ENCODE data around the gene PRRT1.
A peak's percentile ranks its signal among the peaks of the same experiment; 100 is the strongest.
"Not testable (repeated sequence)": the region's sequence is repeated elsewhere in the genome, so short reads cannot be mapped to it uniquely, and the experiment has no call there.

PRRT1 gene

GRCh38 chr6:32149092-32149755, 2.5 kb downstream of the PRRT1 start:
- no peak for DNase-seq

- peak; percentile 78 for DNase-seq
These were observed 3.2 kb downstream of the PRRT1 start for GRCh38 chr6:32148289-32149091.

- no peak for DNase-seq
These were observed 4.2 kb downstream of the PRRT1 start for GRCh38 chr6:32147401-32148132.

- no peak for DNase-seq
These were observed 5.1 kb downstream of the PRRT1 start for GRCh38 chr6:32146687-32147086.

GRCh38 chr6:32146287-32146686, 5.5 kb downstream of the PRRT1 start:
- no peak for DNase-seq

- not testable (repeated sequence) for DNase-seq
These were observed 7.5 kb downstream of the PRRT1 start for GRCh38 chr6:32144238-32144637.

GRCh38 chr6:32140420-32141046, 11.2 kb downstream of the PRRT1 start:
- DNase-seq: no peak

- DNase-seq: no peak
These were observed 12.1 kb downstream of the PRRT1 start for GRCh38 chr6:32139590-32139989.

- no peak for DNase-seq
These were observed 14.3 kb downstream of the PRRT1 start for GRCh38 chr6:32137454-32137853.

GRCh38 chr6:32133786-32134185, 18.0 kb downstream of the PRRT1 start:
- no peak for DNase-seq

- DNase-seq: no peak
These were observed 19.6 kb downstream of the PRRT1 start for GRCh38 chr6:32132110-32132509.

- DNase-seq: no peak
These were observed 20.2 kb downstream of the PRRT1 start for GRCh38 chr6:32131439-32131948.

- DNase-seq: no peak
These were observed 22.2 kb downstream of the PRRT1 start for GRCh38 chr6:32129297-32130088.

GRCh38 chr6:32128751-32129296, 22.9 kb downstream of the PRRT1 start:
- DNase-seq: no peak

- DNase-seq: peak; percentile 97
These were observed 23.8 kb downstream of the PRRT1 start, which contains the start of gene ATF6B for GRCh38 chr6:32127717-32128592. ATF6B (minus strand) TSS chr6:32128246; CDS start chr6:32128207, 39 bp downstream.

- no peak for DNase-seq
These were observed 24.4 kb downstream of the PRRT1 start for GRCh38 chr6:32127409-32127716.

GRCh38 chr6:32126880-32127279, 24.9 kb downstream of the PRRT1 start:
- no peak for DNase-seq

- DNase-seq: no peak
These were observed 28.1 kb downstream of the PRRT1 start for GRCh38 chr6:32123681-32124080.

GRCh38 chr6:32120573-32121059, 31.1 kb downstream of the PRRT1 start:
- no peak for DNase-seq

GRCh38 chr6:32118782-32119628, 32.7 kb downstream of the PRRT1 start:
- peak; percentile 78 for DNase-seq
